MM.1S (cell line): ENCODE measurements around the gene TMX3.

Experiments
- DNase-seq: peaks from one replicate; pipeline ENCODE4 v3.0.0-alpha.2; 2015
- H2AFZ ChIP-seq: fragments of 300-600 bp; sonication (generic); 2 replicates; pipeline ENCODE4 v1.6.0; 2016; ENCODE audit warnings: antibody characterized with exemption, low read length
- H3F3A ChIP-seq: fragments of 300-600 bp; sonication (generic); 2 replicates; pipeline ENCODE4 v1.6.1; 2016; ENCODE audit warnings: mild to moderate bottlenecking, antibody characterized with exemption, low read length, moderate library complexity, mixed read lengths; ENCODE audit not compliant: insufficient read depth
- H3K27ac ChIP-seq: fragments of 300-600 bp; sonication (generic); 2 replicates; pipeline ENCODE4 v1.5.1; 2016; ENCODE audit warnings: mild to moderate bottlenecking, low read length
- H3K27me3 ChIP-seq: fragments of 300-600 bp; sonication (generic); replicated peaks from 2 replicates; pipeline ENCODE4 v1.6.0; 2016; ENCODE audit warnings: low read length; ENCODE audit not compliant: insufficient read depth
- H3K36me3 ChIP-seq: fragments of 300-600 bp; sonication (generic); replicated peaks from 2 replicates; pipeline ENCODE4 v1.6.1; 2016; ENCODE audit warnings: mild to moderate bottlenecking, low read length, mixed read lengths; ENCODE audit not compliant: insufficient read depth
- H3K4me1 ChIP-seq: fragments of 300-600 bp; sonication (generic); 2 replicates; pipeline ENCODE4 v1.6.1; 2016; ENCODE audit warnings: low read length, mixed read lengths
- H3K4me2 ChIP-seq: fragments of 300-600 bp; sonication (generic); 2 replicates; pipeline ENCODE4 v1.6.0; 2016; ENCODE audit warnings: low read depth, low read length
- H3K4me3 ChIP-seq: fragments of 300-600 bp; sonication (generic); 2 replicates; pipeline ENCODE4 v1.5.1; 2016; ENCODE audit warnings: low read length, mixed read lengths
- H3K79me2 ChIP-seq: fragments of 300-600 bp; sonication (generic); 2 replicates; pipeline ENCODE4 v1.6.1; 2016; ENCODE audit warnings: mixed run types, low read length, mixed read lengths
- H3K9ac ChIP-seq: fragments of 300-600 bp; sonication (generic); 2 replicates; pipeline ENCODE4 v1.6.1; 2016; ENCODE audit warnings: low read length, mixed read lengths
- H3K9me2 ChIP-seq: fragments of 300-600 bp; sonication (generic); replicated peaks from 2 replicates; pipeline ENCODE4 v1.6.1; 2016; ENCODE audit warnings: mild to moderate bottlenecking, low read length, mixed read lengths; ENCODE audit not compliant: insufficient read depth
- H3K9me3 ChIP-seq: fragments of 300-600 bp; sonication (generic); replicated peaks from 2 replicates; pipeline ENCODE4 v1.6.1; 2016; ENCODE audit warnings: mild to moderate bottlenecking, low read length, mixed read lengths; ENCODE audit not compliant: insufficient read depth
- H4K20me1 ChIP-seq: fragments of 300-600 bp; sonication (generic); 2 replicates; pipeline ENCODE4 v1.6.1; 2016; ENCODE audit warnings: mild to moderate bottlenecking, low read length, moderate library complexity, mixed read lengths; ENCODE audit not compliant: insufficient read depth
- EZH2 ChIP-seq: fragments of 300-600 bp; sonication (generic); optimal IDR thresholded peaks from 2 replicates; pipeline ENCODE3; 2017; ENCODE audit warnings: low read depth, mild to moderate bottlenecking, antibody characterized with exemption, low read length, mixed read lengths
- EZH2phosphoT487 ChIP-seq: fragments of 300-600 bp; sonication (generic); IDR thresholded peaks from 2 replicates; pipeline ENCODE4 v1.6.1; 2018; ENCODE audit warnings: antibody characterized with exemption, low read length
- TF ChIP-seq, protein P1 (sequence below): fragments of 300-600 bp; sonication (generic); IDR thresholded peaks from 2 replicates; pipeline ENCODE4 v1.5.1; 2016; ENCODE audit warnings: antibody characterized with exemption, low read length, mixed read lengths

TMX3 gene

DNA sequence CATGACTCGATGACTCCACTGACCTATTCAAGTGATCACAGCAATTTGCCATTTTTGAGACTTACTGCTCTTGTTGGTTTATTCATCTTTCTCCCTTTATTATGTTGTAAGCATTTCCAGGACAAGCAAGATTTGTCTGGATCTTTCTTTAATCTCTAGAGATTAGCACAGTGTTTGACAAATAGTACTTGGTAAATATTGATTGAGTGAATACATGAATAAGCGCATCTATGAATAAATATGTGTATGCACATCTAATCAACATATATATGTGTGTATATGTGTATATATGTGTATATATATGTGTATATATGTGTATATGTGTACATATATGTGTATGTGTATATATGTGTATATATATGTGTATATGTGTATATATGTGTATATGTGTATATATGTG is 7.3 kb downstream of the TMX3 start:
- Histone ChIP-seq H3K4me3 (no peak overlapping the region), H3K27me3 (no peaks in the 10 kb centered on the region), H3K36me3 (peaks cover 18% of the 10 kb centered on the region; the same call in 1 of the 2 replicates), H3K4me2 (no peak overlapping the region), H3K9me2 (no peaks in the 10 kb centered on the region), H3F3A (no peaks in the 10 kb centered on the region), H4K20me1 (0 out of 2 replicates have a peak, but pooled peaks cover 9% of the 10 kb centered on the region), H3K27ac (no peak overlapping the region), H3K9ac (no peak overlapping the region), H3K4me1 (no peaks in the 10 kb centered on the region), H3K9me3 (no peaks in the 10 kb centered on the region), H2AFZ (no peak overlapping the region), H3K79me2 (peaks cover 83% of the 10 kb centered on the region)
- TF ChIP-seq, protein P1, sequence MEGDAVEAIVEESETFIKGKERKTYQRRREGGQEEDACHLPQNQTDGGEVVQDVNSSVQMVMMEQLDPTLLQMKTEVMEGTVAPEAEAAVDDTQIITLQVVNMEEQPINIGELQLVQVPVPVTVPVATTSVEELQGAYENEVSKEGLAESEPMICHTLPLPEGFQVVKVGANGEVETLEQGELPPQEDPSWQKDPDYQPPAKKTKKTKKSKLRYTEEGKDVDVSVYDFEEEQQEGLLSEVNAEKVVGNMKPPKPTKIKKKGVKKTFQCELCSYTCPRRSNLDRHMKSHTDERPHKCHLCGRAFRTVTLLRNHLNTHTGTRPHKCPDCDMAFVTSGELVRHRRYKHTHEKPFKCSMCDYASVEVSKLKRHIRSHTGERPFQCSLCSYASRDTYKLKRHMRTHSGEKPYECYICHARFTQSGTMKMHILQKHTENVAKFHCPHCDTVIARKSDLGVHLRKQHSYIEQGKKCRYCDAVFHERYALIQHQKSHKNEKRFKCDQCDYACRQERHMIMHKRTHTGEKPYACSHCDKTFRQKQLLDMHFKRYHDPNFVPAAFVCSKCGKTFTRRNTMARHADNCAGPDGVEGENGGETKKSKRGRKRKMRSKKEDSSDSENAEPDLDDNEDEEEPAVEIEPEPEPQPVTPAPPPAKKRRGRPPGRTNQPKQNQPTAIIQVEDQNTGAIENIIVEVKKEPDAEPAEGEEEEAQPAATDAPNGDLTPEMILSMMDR, result no peak
- no peak for TF ChIP-seq EZH2phosphoT487
- DNase-seq, result no peak

DNA sequence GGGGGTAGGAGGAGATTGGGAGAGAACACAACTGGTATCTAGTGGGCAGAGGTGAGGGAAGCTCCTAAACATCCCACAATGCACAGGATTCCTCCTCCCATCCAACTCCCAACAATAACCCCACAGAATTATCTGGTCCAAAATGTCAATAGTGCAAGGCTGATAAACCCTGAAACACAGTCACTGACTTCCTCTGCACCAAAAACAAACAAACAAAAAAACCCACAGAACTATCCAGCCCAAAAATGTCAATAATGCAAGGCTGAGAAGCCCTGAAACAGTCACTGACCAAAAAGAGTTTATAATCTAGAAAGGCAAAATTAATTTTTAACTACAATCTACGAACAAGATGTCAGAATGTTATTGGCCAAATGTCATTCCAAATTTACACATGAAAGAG is 9.8 kb downstream of the TMX3 start:
- Histone ChIP-seq H3K4me3 (no peak overlapping the region), H4K20me1 (0 out of 2 replicates have a peak, but pooled peaks cover 9% of the 10 kb centered on the region), H3K79me2 (peaks cover 71% of the 10 kb centered on the region), H3K9me3 (no peaks in the 10 kb centered on the region), H2AFZ (no peak overlapping the region), H3K36me3 (peaks cover 11% of the 10 kb centered on the region), H3K27ac (no peak overlapping the region), H3K4me2 (no peak overlapping the region), H3F3A (no peaks in the 10 kb centered on the region), H3K9me2 (no peaks in the 10 kb centered on the region), H3K27me3 (no peaks in the 10 kb centered on the region), H3K4me1 (no peaks in the 10 kb centered on the region), H3K9ac (no peak overlapping the region)
- TF ChIP-seq EZH2 (no peak), EZH2phosphoT487 (no peak)
- TF ChIP-seq, protein P1, result no peak
- DNase-seq, result no peak

DNA sequence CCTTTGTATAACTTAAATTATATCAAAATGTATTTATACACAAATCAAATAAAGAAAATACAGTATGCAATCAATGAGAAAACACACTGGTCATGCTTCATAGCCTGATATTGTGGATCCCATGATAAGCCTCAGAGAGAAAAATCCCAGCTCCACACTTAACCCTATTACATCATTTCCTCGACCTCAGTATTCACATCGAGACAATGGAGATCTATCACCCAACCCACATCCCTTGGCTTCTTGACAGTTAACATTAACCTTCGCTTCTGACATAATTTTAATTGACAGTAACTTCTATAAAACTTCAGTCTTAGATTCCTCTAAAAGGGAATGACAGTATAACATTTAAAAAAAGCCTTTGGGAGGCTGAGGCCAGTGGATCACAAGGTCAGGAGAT is 11.6 kb downstream of the TMX3 start:
- Histone ChIP-seq H3K4me2 (no peak overlapping the region), H2AFZ (no peak overlapping the region), H3K27me3 (no peaks in the 10 kb centered on the region), H3K9me3 (no peaks in the 10 kb centered on the region), H3K4me1 (no peaks in the 10 kb centered on the region), H3F3A (no peaks in the 10 kb centered on the region), H3K27ac (no peak overlapping the region), H3K79me2 (peaks cover 55% of the 10 kb centered on the region), H3K9me2 (no peaks in the 10 kb centered on the region), H3K36me3 (peaks cover 11% of the 10 kb centered on the region), H3K4me3 (no peak overlapping the region), H4K20me1 (0 out of 2 replicates have a peak, but pooled peaks cover 9% of the 10 kb centered on the region), H3K9ac (no peak overlapping the region)
- no peak for TF ChIP-seq EZH2phosphoT487
- TF ChIP-seq EZH2, result no peak
- TF ChIP-seq, protein P1, result no peak
- no peak for DNase-seq
